HEK293 (cell line): ENCODE data around the gene HYI.
A peak's percentile ranks its signal among the peaks of the same experiment; 100 is the strongest.

Source experiments
- CTCF ChIA-PET: fragments of 350-600 bp; formaldehyde crosslinking; extraction: SDS; loops from one replicate; lab custom pipeline; 2021; ENCODE audit warnings: antibody characterized with exemption; lab: Yijun Ruan, JAX
- POLR2A ChIA-PET: fragments of 300-600 bp; formaldehyde crosslinking; extraction: SDS; loops from one replicate; lab custom pipeline; 2020; ENCODE audit warnings: antibody characterized with exemption, inconsistent platforms; lab: Yijun Ruan, JAX
- H3K27ac ChIP-seq: fragments of 200-500 bp; sonication (Bioruptor generic); 2 replicates; pipeline ENCODE4 v1.5.1; 2014; ENCODE audit warnings: low read depth, low read length, control low read depth, inconsistent platforms; ENCODE audit errors: extremely low read depth
- H3K36me3 ChIP-seq, 2 experiments: fragments of 200-500 bp in 1 of 2; sonication (Bioruptor generic) in 1 of 2; 1 replicate in 1 of 2; 2 replicates in 1 of 2; pipeline ENCODE4 v1.5.1; 2014 to 2017; ENCODE audit warnings: inconsistent platforms in 2 of 2, low read length in 2 of 2; ENCODE audit not compliant: control insufficient read depth in 2 of 2, insufficient read depth in 1 of 2
- H3K4me1 ChIP-seq: fragments of 200-500 bp; sonication (Bioruptor generic); 2 replicates; pipeline ENCODE4 v1.5.1; 2014; ENCODE audit warnings: mild to moderate bottlenecking, low read length, inconsistent platforms; ENCODE audit not compliant: control insufficient read depth, insufficient read depth
- H3K4me3 ChIP-seq: 2 replicates; pipeline ENCODE4 v1.5.1; 2011; ENCODE audit warnings: low read depth, mild to moderate bottlenecking, control low read depth, low read length, moderate library complexity
- H3K9me3 ChIP-seq: fragments of 200-500 bp; sonication (Bioruptor generic); 2 replicates; pipeline ENCODE4 v1.5.1; 2014; ENCODE audit warnings: low read depth, low read length, inconsistent platforms; ENCODE audit not compliant: control insufficient read depth, insufficient read depth
- SCRT2 ChIP-seq: fragments of 450-650 bp; formaldehyde crosslinking; IDR thresholded peaks from 2 replicates; pipeline ENCODE4 v1.5.1; 2016; ENCODE audit warnings: missing biosample characterization, missing genetic modification characterization
- SP7 ChIP-seq: fragments of 450-650 bp; formaldehyde crosslinking; IDR thresholded peaks from 2 replicates; pipeline ENCODE4 v1.5.1; 2016; ENCODE audit warnings: missing biosample characterization, missing genetic modification characterization
- ZEB2 ChIP-seq: fragments of 450-650 bp; formaldehyde crosslinking; IDR thresholded peaks from 2 replicates; pipeline ENCODE4 v1.5.1; 2016; ENCODE audit warnings: missing biosample characterization, missing genetic modification characterization
- ZNF184 ChIP-seq: fragments of 450-650 bp; IDR thresholded peaks from 2 replicates; pipeline ENCODE4 v1.5.1; 2018; ENCODE audit warnings: missing biosample characterization, mild to moderate bottlenecking, missing genetic modification characterization
- ZNF23 ChIP-seq: fragments of 450-650 bp; formaldehyde crosslinking; IDR thresholded peaks from 2 replicates; pipeline ENCODE4 v1.5.1; 2016; ENCODE audit warnings: missing biosample characterization, missing genetic modification characterization, borderline replicate concordance
- ZNF248 ChIP-seq: fragments of 450-650 bp; formaldehyde crosslinking; IDR thresholded peaks from 2 replicates; pipeline ENCODE4 v1.5.1; 2017; ENCODE audit warnings: missing biosample characterization, missing genetic modification characterization
- ZNF302 ChIP-seq: fragments of 450-650 bp; formaldehyde crosslinking; IDR thresholded peaks from 2 replicates; pipeline ENCODE4 v1.5.1; 2016; ENCODE audit warnings: missing biosample characterization, missing genetic modification characterization, low read depth
- ZNF354C ChIP-seq: fragments of 450-650 bp; formaldehyde crosslinking; IDR thresholded peaks from 2 replicates; pipeline ENCODE4 v1.5.1; 2016; ENCODE audit warnings: missing biosample characterization, missing genetic modification characterization, low read depth, borderline replicate concordance
- ZNF391 ChIP-seq: fragments of 450-650 bp; formaldehyde crosslinking; IDR thresholded peaks from 2 replicates; pipeline ENCODE4 v1.5.1; 2016; ENCODE audit warnings: low read depth, missing biosample characterization, missing genetic modification characterization, borderline replicate concordance
- ZNF404 ChIP-seq: fragments of 450-650 bp; formaldehyde crosslinking; IDR thresholded peaks from 2 replicates; pipeline ENCODE4 v1.5.1; 2017; ENCODE audit warnings: missing biosample characterization, missing genetic modification characterization
- ZNF510 ChIP-seq: fragments of 450-650 bp; formaldehyde crosslinking; IDR thresholded peaks from 2 replicates; pipeline ENCODE4 v1.5.1; 2018; ENCODE audit warnings: mild to moderate bottlenecking, missing genetic modification characterization, missing biosample characterization; ENCODE audit not compliant: insufficient replicate concordance
- ZNF529 ChIP-seq: fragments of 450-650 bp; formaldehyde crosslinking; IDR thresholded peaks from 2 replicates; pipeline ENCODE4 v1.5.1; 2017; ENCODE audit warnings: missing genetic modification characterization, missing biosample characterization; ENCODE audit not compliant: insufficient replicate concordance
- ZNF558 ChIP-seq: fragments of 450-650 bp; formaldehyde crosslinking; IDR thresholded peaks from 2 replicates; pipeline ENCODE4 v1.5.1; 2016; ENCODE audit warnings: missing biosample characterization, missing genetic modification characterization
- ZNF600 ChIP-seq: fragments of 450-650 bp; formaldehyde crosslinking; IDR thresholded peaks from 2 replicates; pipeline ENCODE4 v1.5.1; 2016; ENCODE audit warnings: missing biosample characterization, missing genetic modification characterization
- ZNF658 ChIP-seq: fragments of 450-650 bp; formaldehyde crosslinking; IDR thresholded peaks from 2 replicates; pipeline ENCODE4; 2016; ENCODE audit warnings: missing biosample characterization, missing genetic modification characterization
- ZNF677 ChIP-seq: fragments of 450-650 bp; IDR thresholded peaks from 2 replicates; pipeline ENCODE4 v1.5.0; 2018; ENCODE audit warnings: missing biosample characterization, mild to moderate bottlenecking, missing genetic modification characterization, moderate library complexity
- ZNF768 ChIP-seq: fragments of 450-650 bp; formaldehyde crosslinking; IDR thresholded peaks from 2 replicates; pipeline ENCODE4 v1.5.1; 2018; ENCODE audit warnings: missing biosample characterization, mild to moderate bottlenecking, missing genetic modification characterization
- TF ChIP-seq, protein P1 (sequence below): fragments of 450-650 bp; formaldehyde crosslinking; IDR thresholded peaks from 2 replicates; pipeline ENCODE4 v1.5.1; 2016; ENCODE audit warnings: missing biosample characterization, missing genetic modification characterization
- TF ChIP-seq, protein P2 (sequence below): fragments of 450-650 bp; formaldehyde crosslinking; IDR thresholded peaks from 2 replicates; pipeline ENCODE4 v1.5.1; 2017; ENCODE audit warnings: missing biosample characterization, missing genetic modification characterization

HYI gene

DNA sequence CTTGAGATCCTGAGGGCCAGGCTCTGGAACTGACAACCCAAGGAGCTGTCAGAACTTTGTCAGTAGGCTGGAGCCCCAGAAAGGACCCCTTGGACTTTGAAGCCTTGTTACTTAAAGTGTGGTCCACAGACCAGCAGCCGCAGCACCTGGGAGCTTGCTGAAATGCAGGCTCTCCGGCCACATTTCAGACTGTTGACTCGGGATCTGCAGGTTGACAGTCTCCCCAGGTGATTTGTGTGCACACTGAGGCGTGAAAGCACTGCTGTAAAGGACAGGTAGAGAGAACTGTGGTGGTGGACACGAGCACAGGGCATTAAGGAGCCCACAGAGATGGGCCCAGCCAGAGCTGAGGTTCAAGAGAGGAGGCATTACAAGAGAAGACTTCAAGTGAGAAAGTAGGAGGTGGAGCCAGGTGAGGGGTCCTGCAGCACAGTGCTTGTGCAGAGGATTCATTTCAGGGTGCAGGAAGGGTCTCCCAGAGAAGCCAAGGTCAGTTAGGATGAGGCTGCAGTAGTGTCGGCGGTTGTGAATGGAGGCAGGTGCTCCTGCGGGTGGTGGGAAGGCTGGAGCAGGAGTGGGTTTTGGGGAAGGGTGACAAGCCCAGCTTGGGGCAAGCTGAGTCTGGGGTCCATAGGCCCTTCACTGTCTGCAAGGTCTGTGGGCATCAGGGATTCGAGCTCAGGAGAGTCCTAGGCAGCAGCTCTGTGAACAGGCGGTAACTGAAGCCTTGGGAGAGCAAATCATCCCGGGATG is 4.6 kb downstream of the HYI start:
- no peak overlapping the region for H3K27ac ChIP-seq
- no peak overlapping the region for H3K4me3 ChIP-seq
- TF ChIP-seq ZNF184 (no peak), ZNF529 (tag by site-specific recombination) (no peak), ZNF404 (tag by site-specific recombination) (no peak), ZNF354C (tag by site-specific recombination) (no peak)
- H3K9me3 ChIP-seq: no peaks in the 10 kb centered on the region
- ChIA-PET CTCF (no interaction called here), POLR2A (no interaction called here)
- peaks cover under 1 to 88% of the 10 kb centered on the region in 2 experiments; a peak in 2 of 3 replicates for H3K36me3 ChIP-seq
- no peaks in the 10 kb centered on the region for H3K4me1 ChIP-seq

DNA sequence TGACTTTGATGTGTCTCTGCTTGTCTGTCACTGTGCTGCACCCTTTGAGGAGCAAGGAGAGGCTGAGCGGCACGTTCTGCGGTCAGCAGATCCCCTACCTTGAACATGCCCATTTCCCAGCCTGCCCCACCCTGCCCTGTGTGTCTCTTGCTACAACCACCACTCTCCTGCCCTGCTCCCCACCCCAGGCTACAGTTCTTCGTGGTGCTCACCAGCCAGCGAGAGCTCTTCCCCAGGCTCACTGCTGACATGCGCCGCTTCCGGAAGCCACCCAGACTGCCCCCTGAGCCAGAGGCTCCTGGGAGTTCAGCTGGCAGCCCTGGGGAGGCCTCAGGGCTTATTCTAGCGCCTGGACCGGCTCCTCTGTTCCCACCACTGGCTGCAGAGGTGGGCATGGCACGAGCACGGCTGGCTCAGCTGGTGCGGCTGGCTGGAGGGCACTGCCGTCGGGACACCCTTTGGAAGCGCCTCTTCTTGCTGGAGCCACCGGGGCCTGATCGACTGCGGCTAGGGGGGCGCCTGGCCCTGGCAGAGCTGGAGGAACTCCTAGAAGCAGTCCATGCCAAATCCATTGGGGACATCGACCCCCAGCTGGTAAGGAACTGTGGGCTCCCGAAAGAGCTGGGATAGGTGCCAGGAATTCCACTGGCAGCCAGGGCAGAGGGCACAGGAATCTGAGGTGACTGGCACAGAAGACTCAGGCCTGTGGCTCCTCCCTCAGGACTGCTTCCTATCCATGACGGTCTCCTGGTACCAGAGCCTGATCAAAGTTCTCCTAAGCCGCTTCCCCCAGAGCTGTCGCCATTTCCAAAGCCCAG is 5.6 kb downstream of the HYI start:
- H3K4me1 ChIP-seq: no peaks in the 10 kb centered on the region
- H3K27ac ChIP-seq: no peak overlapping the region
- peaks cover 3 to 98% of the 10 kb centered on the region in 2 experiments; a peak in 2 of 3 replicates for H3K36me3 ChIP-seq
- H3K4me3 ChIP-seq: no peak overlapping the region
- CTCF ChIA-PET: interaction anchor here (0.6 kb wide), 1 partner anchor 70 kb away, joined by 3 read pairs; no protein-coding TSS in a partner anchor
- H3K9me3 ChIP-seq: no peaks in the 10 kb centered on the region
- POLR2A ChIA-PET: interaction anchor here (1.4 kb wide), 1 partner anchor 10 kb away, joined by 4 read pairs; no protein-coding TSS in a partner anchor
- TF ChIP-seq ZNF404 (tag by site-specific recombination): no peak
- TF ChIP-seq ZNF600 (tag by site-specific recombination): 0 out of 2 replicates have a peak, but pooled peaks have one; percentile 27

DNA sequence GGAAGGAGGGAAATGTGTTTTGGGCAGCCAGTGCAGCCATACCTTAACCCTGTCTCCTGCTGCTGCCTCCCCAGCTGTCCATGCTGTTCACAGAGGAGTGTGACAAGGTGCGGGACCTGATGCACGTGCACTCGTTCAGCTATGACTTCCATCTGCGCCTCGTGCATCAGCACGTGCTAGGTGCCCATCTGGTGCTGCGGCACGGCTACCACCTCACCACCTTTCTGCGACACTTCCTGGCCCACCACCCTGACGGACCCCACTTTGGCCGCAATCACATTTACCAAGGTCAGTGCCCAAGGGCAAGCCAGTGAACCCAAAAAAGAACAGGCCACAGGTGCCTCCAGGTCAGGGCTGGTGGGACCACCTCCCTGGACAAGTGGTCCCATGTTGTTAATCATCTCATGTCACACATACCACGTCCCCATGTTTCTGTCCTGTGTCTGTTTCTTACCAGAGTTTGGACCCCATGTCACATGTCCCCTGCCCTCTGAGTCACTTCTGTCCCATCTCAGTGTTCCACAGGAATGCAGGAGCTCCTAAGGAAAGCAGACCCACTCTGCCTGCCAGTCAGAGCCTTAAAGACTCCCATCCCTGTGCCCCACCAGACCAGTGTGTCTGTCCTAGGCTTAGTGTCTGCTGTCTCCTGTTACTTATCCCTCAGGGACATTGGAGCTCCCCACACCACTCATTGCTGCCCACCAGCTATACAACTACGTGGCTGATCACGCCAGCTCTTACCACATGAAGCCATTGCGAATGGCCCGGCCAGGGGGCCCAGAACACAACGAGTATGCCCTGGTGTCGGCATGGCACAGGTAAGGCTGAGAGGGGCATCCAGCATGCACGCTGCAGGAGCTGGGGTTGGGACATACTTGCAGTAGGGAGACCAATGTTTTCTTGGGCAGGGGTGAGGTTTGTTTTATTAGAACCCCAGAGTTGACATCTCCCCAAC is 6.6 kb downstream of the HYI start:
- peaks cover 3 to 100% of the 10 kb centered on the region in 2 experiments; a peak in 2 of 3 replicates for H3K36me3 ChIP-seq
- no peak for TF ChIP-seq SP7 (tag by site-specific recombination)
- TF ChIP-seq ZNF248 (tag by site-specific recombination): no peak
- peak; percentile 96 for TF ChIP-seq ZNF677
- TF ChIP-seq ZNF658: no peak
- TF ChIP-seq, protein P1, sequence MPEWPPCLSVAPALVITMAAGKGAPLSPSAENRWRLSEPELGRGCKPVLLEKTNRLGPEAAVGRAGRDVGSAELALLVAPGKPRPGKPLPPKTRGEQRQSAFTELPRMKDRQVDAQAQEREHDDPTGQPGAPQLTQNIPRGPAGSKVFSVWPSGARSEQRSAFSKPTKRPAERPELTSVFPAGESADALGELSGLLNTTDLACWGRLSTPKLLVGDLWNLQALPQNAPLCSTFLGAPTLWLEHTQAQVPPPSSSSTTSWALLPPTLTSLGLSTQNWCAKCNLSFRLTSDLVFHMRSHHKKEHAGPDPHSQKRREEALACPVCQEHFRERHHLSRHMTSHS (tag by site-specific recombination): no peak
- no peak overlapping the region for H3K27ac ChIP-seq
- no peaks in the 10 kb centered on the region for H3K4me1 ChIP-seq
- no peak overlapping the region for H3K4me3 ChIP-seq
- H3K9me3 ChIP-seq: no peaks in the 10 kb centered on the region
- ChIA-PET POLR2A (interaction anchor here (0.6 to 1.4 kb wide), 4 partner anchors 9 to 79 kb away, joined by 3 to 4 read pairs (median 3); no protein-coding TSS in a partner anchor), CTCF (no interaction called here)

DNA sequence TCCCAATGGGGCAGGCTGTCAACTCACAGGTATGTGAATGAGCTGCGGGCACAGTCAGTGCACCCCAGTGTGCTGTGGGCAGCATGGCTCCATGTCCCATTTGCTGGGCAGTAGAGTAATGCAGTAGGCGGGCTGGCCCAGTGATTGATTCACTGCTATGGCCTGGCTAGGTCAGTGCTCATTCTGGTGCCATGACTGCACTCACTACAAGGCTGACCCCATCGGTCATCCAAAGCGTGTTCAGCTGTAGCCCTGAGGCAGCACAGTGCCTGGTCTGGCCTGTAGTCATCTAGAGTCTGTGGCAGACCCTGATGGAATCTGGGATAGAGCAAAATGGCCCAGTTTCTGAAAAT is 7.4 kb downstream of the HYI start:
- no peak overlapping the region for H3K4me3 ChIP-seq
- H3K4me1 ChIP-seq: no peaks in the 10 kb centered on the region
- peaks cover 3 to 99% of the 10 kb centered on the region in 2 experiments; a peak in 2 of 3 replicates for H3K36me3 ChIP-seq
- no peak overlapping the region for H3K27ac ChIP-seq
- TF ChIP-seq ZNF558 (tag by site-specific recombination) (no peak), ZNF510 (tag by site-specific recombination) (no peak), ZNF391 (tag by site-specific recombination) (no peak), ZNF302 (tag by site-specific recombination) (no peak), ZNF23 (tag by site-specific recombination) (no peak), ZNF677 (no peak), SCRT2 (no peak), ZEB2 (tag by site-specific recombination) (no peak), ZNF768 (tag by site-specific recombination) (no peak)
- TF ChIP-seq, protein P2, sequence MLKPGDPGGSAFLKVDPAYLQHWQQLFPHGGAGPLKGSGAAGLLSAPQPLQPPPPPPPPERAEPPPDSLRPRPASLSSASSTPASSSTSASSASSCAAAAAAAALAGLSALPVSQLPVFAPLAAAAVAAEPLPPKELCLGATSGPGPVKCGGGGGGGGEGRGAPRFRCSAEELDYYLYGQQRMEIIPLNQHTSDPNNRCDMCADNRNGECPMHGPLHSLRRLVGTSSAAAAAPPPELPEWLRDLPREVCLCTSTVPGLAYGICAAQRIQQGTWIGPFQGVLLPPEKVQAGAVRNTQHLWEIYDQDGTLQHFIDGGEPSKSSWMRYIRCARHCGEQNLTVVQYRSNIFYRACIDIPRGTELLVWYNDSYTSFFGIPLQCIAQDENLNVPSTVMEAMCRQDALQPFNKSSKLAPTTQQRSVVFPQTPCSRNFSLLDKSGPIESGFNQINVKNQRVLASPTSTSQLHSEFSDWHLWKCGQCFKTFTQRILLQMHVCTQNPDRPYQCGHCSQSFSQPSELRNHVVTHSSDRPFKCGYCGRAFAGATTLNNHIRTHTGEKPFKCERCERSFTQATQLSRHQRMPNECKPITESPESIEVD: no peak
- ChIA-PET CTCF (no interaction called here), POLR2A (interaction anchor here (0.6 kb wide), 1 partner anchor 22 kb away, joined by 3 read pairs; no protein-coding TSS in a partner anchor)
- H3K9me3 ChIP-seq: no peaks in the 10 kb centered on the region
